Activated effector memory CD4-positive, alpha-beta T cell treated with Interleukin-2 at 50 U/mL for 16 hours (primary cell): ENCODE measurements around the gene KCNK3.

Experiments
- DNase-seq: peaks from one replicate; pipeline ENCODE4 v3.0.0-alpha.2; 2020

Gene KCNK3

DNA sequence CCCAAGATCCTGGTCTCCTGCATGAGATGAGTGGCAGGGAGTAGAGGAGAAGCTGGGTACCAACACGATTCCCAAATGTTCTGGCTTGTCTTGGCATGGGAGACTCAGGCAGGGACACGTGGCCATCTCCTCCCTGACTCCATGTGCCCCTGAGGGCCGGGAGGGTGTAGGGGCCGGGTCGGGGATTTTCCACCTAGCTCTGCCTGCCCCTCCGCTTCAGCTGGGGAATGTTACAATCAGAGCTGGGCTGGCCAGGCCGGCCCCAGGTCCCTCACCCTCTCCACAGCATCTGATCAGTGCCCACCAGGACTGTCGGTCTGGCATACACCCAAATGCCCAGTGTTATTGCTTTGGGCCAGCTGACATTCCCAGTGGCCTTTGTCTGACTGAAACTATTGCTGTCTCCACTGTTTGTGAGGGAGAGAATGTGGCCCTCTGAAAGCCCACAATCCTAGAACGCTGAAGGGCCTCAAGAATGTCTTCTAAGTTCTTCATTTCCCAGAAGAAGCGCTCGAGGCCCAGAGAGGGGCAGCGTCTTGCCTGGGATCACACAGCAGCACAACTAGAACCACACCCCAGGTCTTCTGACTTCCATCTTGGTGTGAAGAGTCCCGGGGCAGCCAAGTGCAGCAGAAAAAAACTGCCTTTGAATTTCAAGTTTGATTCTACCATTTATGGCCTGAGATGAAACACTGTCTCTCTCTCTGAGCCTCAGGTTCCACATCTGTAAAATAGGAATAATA is 23.2 kb downstream of the KCNK3 start:
- no peak for DNase-seq

DNA sequence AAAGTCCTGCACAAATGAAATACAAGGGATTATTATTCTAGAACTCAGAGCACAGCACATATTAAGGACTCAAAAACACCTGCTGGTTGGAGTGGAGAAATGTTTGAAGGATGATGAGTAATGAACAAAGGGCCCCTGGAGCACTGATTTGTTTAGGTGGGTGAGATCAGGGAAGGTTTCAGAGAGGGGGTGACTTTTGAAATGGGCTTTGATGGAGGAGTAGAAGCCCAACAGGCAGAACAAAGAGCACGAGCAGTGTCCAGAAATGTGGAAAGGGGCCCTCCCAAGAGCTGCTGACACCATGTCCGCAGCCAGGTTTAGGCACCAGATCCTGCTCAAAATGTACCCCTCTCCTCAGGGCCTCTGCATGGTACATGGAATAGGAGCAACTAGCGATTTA is 23.8 kb downstream of the KCNK3 start:
- no peak for DNase-seq

DNA sequence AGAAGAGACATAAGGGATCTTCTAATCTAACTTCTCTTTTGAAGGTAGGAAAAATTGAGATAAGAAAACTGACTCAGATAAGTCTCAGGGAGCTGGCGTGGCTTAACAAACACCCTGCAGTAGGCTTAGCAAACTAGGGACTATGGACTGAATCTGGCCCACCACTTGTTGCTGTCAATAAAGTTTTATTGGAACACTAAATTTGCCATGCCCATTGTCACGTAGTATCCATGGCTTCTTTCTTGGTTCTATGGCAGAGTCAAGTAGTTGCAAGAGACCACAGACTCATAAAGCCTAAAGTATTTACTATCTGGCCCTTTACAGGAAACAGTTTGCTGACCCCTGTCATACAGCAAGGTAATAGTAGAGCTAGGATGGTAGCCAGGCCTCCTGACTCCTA is 24.2 kb downstream of the KCNK3 start:
- DNase-seq: no peak

DNA sequence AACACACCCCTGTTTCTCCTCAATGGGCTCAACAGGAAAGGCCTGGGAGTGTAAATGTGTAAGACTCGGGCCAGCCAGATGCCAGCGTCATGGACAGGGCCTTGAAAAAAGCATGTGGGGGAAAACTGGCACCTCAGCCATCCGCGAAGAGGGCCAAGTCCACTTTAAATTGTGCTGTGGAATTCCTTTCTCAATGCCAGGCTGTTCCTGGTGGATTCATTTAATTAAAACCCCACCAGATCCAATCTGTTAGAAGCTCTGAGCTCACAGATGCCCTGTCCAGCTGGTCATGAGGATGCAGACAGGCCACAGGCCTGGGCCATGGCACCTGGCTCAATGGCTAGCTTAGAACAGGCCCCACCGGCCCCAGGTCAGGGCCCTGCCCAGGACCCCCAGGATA is 24.8 kb downstream of the KCNK3 start:
- DNase-seq: no peak

GRCh38 chr2:26718949-26719686 is 26.6 kb downstream of the KCNK3 start:
- DNase-seq: no peak

GRCh38 chr2:26720322-26721114 is 28.0 kb downstream of the KCNK3 start:
- no peak for DNase-seq

- no peak for DNase-seq
Observed at GRCh38 chr2:26721115-26722032, 28.9 kb downstream of the KCNK3 start.

DNA sequence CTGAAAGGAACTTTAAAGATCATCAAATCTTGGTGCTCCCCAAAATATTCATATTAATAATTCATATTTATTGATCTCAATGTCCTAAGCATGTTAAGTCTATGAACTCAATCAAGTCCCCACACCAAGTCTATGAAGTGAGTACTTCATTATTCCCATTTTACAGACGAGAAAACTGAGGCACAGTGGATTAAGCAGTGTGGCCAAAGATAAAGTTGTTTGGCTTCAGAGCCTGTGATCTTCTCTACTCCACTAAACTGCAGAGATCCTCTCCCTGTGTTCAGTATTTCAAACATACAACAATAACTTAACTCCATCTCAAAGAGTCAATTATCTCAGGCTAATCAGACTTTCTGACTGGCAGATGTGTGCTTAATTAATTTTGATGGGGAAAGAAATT is 29.8 kb downstream of the KCNK3 start:
- no peak for DNase-seq

DNA sequence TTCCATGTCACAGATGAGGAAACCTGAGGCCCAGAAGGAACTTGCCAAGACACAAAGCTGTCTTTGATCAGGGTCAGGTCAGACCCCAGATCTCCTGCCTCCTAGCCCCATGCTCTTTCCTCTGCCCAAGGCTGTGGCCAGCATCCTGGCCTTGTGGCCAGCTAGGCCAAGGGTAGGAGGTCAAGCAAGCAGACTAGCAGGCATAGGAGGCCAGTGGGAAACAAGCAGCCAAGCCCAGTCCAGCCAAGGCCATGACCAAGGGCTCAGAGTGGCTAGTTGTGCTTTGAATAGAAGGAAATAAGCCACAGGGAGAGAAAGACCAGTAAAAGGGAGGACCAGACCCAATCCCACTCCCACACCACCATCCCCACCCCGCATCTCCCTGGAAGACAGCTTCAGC is 30.4 kb downstream of the KCNK3 start:
- DNase-seq: no peak

DNA sequence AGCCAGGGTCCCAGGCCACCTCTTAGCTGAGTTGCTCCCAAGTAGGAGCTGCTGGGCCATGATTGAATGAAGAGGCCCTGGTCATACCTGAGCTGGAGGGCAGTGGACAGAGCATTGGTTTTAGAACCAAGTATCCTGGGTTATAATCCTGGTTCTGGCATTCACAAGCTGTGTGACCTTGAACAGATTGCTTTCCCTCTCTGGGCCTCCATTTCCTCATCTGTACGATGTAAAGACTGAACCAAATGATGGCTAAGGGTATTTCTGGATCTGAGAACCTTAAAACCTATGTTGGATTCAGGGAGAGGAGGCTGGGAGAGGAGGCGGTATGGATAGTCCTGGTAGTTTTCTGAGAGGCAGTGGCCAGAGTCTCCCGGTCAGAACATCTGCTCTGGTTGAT is 31.0 kb downstream of the KCNK3 start:
- DNase-seq: no peak

GRCh38 chr2:26723991-26724750 is 31.6 kb downstream of the KCNK3 start:
- no peak for DNase-seq

- no peak for DNase-seq
Observed at GRCh38 chr2:26724784-26725520, 32.4 kb downstream of the KCNK3 start.

DNA sequence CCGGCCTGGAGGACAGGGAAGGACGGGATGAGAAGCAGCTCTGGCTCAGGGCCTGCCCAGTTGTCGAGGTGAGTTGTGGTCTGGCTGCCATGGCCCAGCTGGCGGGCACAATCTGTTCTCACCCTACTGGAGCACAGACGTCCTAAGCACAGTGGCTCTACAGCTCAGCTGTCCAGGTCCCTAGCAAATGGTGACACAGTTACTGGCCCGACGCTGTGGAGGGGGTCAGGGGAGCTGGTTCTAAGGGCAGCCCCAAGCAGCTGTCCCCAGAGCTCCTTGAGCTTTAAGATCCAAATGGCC is 32.9 kb downstream of the KCNK3 start:
- DNase-seq: no peak

DNA sequence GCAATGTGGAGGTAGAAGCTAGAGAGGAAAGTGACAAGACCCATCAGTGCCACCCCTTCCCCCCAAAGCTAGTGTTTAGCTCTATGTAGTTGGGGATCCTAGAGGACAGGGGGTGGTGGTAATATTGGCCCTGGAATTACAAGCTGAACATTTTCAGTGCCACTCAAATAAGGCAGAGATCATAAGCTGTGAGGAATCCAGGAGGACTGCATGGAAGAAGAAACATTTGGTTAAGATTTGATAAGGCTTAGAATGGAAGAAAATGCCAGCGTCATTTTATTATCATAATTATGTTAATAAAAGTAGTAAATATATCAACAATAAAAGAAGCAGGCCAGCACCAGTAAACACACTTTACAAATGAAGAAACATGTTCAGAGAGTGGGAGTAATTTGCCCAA is 33.7 kb downstream of the KCNK3 start:
- DNase-seq: no peak

- DNase-seq: no peak
Observed at GRCh38 chr2:26727641-26728561, 35.4 kb downstream of the KCNK3 start.

- no peak for DNase-seq
Observed at GRCh38 chr2:26729311-26729710, 36.8 kb downstream of the KCNK3 start.

DNA sequence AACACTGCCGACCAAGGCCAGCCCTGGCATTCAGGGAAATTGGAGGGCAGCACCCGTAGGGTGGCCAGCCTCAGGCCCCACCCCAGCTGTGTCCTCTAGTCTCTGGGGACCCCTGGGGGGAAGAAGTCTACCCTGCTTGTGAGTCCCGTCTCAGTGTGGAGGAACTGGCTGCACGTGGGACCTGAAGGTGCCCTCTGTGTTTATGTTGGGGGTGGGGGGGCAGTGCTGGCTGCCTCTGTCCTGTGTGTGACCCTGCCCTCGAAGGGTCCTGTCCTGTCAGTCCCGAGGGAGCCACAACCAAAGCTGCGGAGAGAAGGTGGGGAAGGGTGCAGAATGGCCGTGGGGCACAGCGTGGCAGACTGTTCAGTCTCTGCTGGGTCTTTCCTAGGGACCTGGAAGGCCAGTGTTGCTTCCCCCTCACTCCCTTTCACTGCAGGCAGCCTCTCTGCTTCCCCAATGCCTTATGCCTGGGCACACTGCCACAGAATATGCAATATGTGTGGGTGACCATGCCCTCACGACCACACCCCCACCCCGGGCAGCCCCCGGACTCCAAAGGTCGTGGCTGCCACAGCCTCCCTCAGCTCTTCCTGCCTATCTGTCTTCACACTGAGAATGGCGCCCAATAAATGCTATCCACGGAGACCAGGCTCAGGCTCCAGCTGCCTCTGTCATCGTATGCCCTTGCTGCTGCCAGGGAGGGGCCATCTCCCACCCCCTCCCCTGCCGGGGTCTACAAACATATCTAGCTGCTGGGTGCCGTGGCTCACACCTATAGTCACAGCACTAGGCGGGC is 38.2 kb downstream of the KCNK3 start:
- DNase-seq: no peak

DNA sequence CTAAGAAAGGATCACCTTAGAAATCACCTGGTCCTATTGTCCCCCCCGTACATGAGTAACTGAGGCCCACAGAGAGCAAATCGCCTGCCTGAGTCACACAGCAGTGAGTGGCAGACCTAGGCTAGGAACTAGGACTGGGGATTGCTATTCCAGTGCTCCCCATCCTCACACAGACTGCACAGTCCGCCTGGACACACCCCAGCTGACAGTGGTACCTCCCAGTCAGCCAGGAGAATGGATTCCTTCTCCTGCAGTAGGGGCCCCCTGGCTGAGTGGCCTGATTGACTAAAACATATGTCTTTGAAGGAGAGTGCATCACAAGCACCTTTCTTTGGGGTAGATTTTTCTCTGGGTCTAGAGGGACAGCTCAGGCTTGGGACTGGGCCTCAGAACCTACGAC is 39.2 kb downstream of the KCNK3 start:
- no peak for DNase-seq

DNA sequence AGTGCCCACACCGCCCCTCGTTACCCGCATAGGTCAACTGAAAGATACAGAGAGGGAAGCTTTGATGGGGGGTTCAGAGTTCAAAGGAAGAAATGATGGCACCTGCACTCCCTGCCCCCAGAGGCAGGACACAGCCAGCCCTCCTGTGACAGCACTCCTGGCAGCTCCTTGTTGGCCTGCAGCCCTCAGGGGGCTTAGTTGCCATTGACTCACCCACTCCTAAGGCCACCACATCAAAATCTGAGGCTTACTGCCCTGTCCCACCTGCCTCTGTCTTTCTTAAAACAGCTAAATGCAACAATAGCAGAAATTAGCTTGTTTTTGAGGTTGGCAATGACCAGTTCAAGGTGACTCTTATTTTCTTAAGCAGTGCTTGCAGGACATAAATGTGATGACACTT is 39.9 kb downstream of the KCNK3 start:
- DNase-seq: no peak
